Measurements from ENCODE around the gene ABCD2.
"Not testable (repeated sequence)": the region's sequence is repeated elsewhere in the genome, so short reads cannot be mapped to it uniquely, and the experiment has no call there.

ABCD2 gene

DNA sequence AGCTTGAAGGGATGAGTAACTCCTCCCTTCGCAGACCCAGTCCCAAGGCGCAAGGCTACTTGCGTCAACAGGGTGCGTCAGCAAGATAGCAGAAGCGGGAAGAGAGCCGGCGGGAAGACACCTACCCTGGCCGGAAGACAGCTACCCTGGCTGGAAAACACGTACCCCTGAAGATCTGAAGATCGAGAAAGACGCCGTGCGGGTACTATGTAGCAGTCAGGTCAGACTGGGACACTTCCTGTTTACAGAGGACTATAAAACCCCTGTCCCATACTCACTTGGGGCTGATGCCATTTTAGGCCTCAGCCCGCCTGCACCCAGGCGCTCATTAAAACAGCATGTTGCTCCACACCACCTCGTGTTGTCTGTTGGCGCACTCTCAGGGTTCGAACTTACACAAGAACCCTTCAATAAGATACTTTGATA, 80.9 kb downstream of the ABCD2 start:
- no peak for DNase-seq (ENCODE audit: low read depth)

DNA sequence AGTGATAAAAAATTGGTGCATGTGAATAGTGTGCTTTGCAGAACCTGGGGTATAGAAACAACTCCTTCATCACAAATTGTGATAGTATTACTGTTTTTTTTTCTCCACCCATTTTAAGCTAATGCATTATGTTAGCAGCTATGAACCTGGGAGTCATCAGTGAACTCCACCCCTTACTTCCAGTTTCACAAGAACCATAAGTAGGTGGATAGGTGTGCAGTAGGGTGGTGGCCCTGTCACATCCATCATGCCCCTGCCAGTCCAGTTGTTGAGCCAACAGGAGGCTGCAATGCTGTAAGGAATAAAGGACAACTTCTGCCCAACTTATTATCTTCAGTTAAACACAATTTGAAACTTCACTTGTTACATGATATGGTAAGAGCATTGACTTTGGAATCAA, 85.7 kb downstream of the ABCD2 start:
- no peak for DNase-seq (ENCODE audit: low read depth)

GRCh38 chr12:39532448-39532847, 87.2 kb downstream of the ABCD2 start:
- DNase-seq (ENCODE audit: low read depth): no peak

DNA sequence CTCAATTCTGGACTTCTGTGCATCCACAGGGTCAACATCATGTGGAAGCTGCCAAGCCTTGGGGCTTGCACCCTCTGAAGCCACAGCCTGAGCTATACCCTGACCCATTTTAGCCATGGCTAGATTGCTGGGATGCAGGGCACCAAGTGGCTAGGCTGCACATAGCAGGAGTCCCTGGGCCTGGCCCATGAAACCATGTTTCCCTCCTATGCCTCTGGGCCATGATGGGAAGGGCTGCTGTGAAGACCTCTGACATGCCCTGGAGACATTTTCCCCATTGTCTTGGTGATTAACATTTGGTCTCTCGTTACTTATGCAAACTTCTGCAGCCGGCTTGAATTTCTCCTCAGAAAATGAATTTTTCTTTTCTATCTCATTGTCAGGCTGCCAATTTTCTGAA, 92.6 kb downstream of the ABCD2 start:
- no peak for DNase-seq (ENCODE audit: low read depth)

DNA sequence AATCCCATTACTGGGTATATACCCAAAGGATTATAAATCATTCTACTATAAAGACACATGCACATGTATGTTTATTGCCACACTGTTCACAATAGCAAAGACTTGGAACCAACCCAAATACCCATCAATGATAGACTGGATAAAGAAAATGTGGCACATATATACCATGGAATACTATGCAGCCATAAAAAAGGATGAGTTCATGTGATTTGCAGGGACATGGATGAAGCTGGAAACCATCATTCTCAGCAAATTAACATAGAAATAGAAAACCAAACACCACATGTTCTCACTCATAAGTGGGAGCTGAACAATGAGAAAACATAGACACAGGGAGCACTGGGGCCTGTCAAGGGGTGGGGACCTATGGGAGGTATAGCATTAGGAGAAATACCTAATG, 97.4 kb downstream of the ABCD2 start:
- not testable (repeated sequence) for DNase-seq (ENCODE audit: low read depth)

DNA sequence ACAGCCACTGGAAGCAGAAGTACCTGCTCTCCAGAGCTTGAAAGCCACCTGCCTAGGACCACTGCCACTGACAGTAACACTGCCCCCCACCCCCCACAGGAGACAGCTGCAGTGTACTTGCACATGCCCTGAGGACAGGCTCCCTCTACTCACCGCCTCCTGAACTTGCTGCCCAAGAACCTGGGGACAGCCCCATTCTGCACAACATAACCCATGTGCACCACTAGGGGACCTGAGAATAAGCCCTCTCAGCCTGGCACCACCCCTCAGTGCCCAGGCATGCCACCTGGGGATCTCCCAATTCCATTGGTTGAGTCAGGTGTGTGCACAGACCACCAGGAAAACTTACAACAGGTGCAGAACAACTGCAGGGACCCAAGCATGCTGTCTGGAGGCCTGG, 109.6 kb downstream of the ABCD2 start:
- DNase-seq (ENCODE audit: low read depth): no peak

GRCh38 chr12:39505554-39505953, 114.0 kb downstream of the ABCD2 start:
- DNase-seq (ENCODE audit: low read depth): no peak

GRCh38 chr12:39505023-39505422, 114.6 kb downstream of the ABCD2 start:
- DNase-seq (ENCODE audit: low read depth): no peak

- DNase-seq (ENCODE audit: low read depth): no peak
Observed at GRCh38 chr12:39503439-39503838, 116.2 kb downstream of the ABCD2 start.

DNA sequence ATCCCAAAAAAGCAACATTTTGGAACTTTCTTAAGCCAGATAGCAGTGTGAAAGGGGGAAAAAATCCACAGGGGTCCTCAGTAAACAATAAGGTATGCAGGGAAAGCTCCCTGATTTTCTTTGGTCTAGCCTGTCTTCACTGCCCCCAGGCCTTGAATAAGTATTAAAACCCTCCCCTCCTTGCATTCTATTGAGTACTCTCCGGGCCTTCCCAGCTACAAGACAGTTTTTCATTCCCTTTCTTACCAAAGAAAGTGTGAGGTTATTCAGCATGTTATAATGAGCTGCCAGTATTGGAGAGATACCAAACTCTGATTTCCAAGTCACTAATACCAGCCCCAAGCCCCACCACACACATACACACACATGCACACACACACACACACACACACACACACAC, 116.9 kb downstream of the ABCD2 start:
- no peak for DNase-seq (ENCODE audit: low read depth)

All from CMK (cell line).